DND-41 (cell line): Measurements from ENCODE around the gene PPP4C.

Experiments
- ATAC-seq: fragments of 200-7000 bp; cut with Tn5 transposase; 3 replicates; pipeline ENCODE4 v1.9.1; 2021; ENCODE audit warnings: low read depth; ENCODE audit not compliant: insufficient read depth
- DNase-seq: peaks from one replicate; pipeline ENCODE4 v3.0.0-alpha.2; 2020
- H2AFZ ChIP-seq: 2 replicates; pipeline ENCODE4 v1.6.0; 2012; ENCODE audit warnings: low read depth, low read length
- H3K27ac ChIP-seq: 2 replicates; pipeline ENCODE4 v1.5.1; 2012; ENCODE audit warnings: low read length, inconsistent platforms
- H3K27me3 ChIP-seq: fragments of 200-600 bp; sonication (generic); 2 replicates; pipeline ENCODE4 v1.6.0; 2012; ENCODE audit warnings: low read length, mild to moderate bottlenecking, inconsistent platforms; ENCODE audit not compliant: insufficient read depth, poor library complexity
- H3K36me3 ChIP-seq: 2 replicates; pipeline ENCODE4 v1.5.1; 2012; ENCODE audit warnings: low read length, inconsistent platforms; ENCODE audit not compliant: insufficient read depth
- H3K4me1 ChIP-seq: 2 replicates; pipeline ENCODE4 v1.5.1; 2012; ENCODE audit warnings: mild to moderate bottlenecking, low read length; ENCODE audit not compliant: insufficient read depth
- H3K4me2 ChIP-seq: 2 replicates; pipeline ENCODE4 v1.6.0; 2012; ENCODE audit warnings: mild to moderate bottlenecking, moderate library complexity, low read length, inconsistent platforms; ENCODE audit not compliant: insufficient read depth
- H3K4me3 ChIP-seq, 2 experiments: fragments of 200-600 bp in 1 of 2; shearing (Covaris generic) in 1 of 2; 2 replicates each; pipeline ENCODE4 v1.5.1; 2012 to 2016; ENCODE audit warnings: inconsistent platforms in 2 of 2, low read length in 2 of 2, mild to moderate bottlenecking in 2 of 2, low read depth in 1 of 2, moderate library complexity in 1 of 2
- H3K79me2 ChIP-seq: 2 replicates; pipeline ENCODE4 v1.6.0; 2012; ENCODE audit warnings: low read length, inconsistent platforms; ENCODE audit not compliant: insufficient read depth
- H3K9ac ChIP-seq: 2 replicates; pipeline ENCODE4 v1.6.0; 2012; ENCODE audit warnings: low read depth, mild to moderate bottlenecking, inconsistent platforms, low read length, moderate library complexity
- H3K9me3 ChIP-seq: 2 replicates; pipeline ENCODE4 v1.5.1; 2012; ENCODE audit warnings: low read length, moderate library complexity, mild to moderate bottlenecking, inconsistent platforms; ENCODE audit not compliant: insufficient read depth, severe bottlenecking
- H4K20me1 ChIP-seq: 2 replicates; pipeline ENCODE4 v1.6.0; 2012; ENCODE audit warnings: low read length; ENCODE audit not compliant: insufficient read depth
- EZH2 ChIP-seq: IDR thresholded peaks from 3 replicates; pipeline ENCODE4 v1.6.1; 2012; ENCODE audit warnings: borderline replicate concordance, low read depth, mild to moderate bottlenecking, moderate library complexity, low read length, inconsistent platforms; ENCODE audit not compliant: severe bottlenecking
- TF ChIP-seq, protein P1 (sequence below): IDR thresholded peaks from 2 replicates; pipeline ENCODE4 v1.5.1; 2012; ENCODE audit warnings: borderline replicate concordance, low read length, moderate library complexity, mild to moderate bottlenecking; ENCODE audit not compliant: poor library complexity, severe bottlenecking; ENCODE audit errors: extremely low read depth

The PPP4C gene

DNA sequence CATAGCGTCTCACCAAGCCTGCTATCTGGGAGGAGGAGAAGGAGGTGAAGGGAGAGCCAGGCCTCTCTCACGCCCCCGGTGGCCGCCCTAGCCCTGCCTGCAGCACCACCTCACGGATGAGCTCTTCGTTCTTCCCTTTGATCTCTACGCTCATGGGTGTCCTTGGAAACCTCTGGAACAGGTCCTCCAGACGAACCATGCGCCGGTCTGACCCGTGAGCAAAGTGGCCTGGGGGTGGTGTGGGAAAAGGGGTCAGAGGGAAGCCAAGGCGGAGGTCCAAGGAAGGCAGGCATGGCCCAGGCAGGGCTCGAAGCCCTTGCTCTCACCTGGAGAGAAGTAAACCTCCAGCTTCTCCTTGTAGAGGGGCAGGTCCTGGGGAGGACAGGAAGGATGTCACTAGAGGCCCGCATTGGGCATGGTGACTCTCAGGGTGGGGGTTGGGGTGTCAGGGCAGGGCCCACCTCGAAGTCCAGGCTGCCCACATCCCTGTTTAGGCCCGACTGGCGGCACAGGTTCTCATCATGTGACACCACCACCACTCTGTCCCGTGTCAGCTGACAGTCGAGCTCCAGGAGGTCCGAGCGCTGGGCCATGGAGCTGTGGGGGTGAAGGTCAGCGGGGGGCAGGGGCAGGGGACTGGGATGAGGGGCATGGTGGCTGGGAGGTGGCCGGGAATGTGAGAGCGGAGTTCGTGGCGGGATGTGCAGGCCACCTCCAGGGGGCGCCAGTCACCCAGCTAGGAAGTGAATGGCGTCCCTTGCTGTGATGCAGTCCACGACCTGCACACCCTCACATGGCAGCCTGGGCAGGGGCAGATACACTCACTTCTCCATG, 36.6 kb downstream of the PPP4C start:
- H4K20me1 ChIP-seq, result no peaks in the 10 kb centered on the region
- peaks cover 55% of the 10 kb centered on the region for H3K36me3 ChIP-seq
- no peak overlapping the region for H3K4me3 ChIP-seq
- no peak overlapping the region for H2AFZ ChIP-seq
- ATAC-seq (peak; percentile 72), DNase-seq (peak; percentile 71)
- H3K4me2 ChIP-seq, result no peak overlapping the region
- H3K27me3 ChIP-seq, result no peaks in the 10 kb centered on the region
- H3K9ac ChIP-seq, result no peak overlapping the region
- no peak overlapping the region for H3K27ac ChIP-seq
- no peaks in the 10 kb centered on the region for H3K9me3 ChIP-seq
- no peak for TF ChIP-seq EZH2
- TF ChIP-seq, protein P1, sequence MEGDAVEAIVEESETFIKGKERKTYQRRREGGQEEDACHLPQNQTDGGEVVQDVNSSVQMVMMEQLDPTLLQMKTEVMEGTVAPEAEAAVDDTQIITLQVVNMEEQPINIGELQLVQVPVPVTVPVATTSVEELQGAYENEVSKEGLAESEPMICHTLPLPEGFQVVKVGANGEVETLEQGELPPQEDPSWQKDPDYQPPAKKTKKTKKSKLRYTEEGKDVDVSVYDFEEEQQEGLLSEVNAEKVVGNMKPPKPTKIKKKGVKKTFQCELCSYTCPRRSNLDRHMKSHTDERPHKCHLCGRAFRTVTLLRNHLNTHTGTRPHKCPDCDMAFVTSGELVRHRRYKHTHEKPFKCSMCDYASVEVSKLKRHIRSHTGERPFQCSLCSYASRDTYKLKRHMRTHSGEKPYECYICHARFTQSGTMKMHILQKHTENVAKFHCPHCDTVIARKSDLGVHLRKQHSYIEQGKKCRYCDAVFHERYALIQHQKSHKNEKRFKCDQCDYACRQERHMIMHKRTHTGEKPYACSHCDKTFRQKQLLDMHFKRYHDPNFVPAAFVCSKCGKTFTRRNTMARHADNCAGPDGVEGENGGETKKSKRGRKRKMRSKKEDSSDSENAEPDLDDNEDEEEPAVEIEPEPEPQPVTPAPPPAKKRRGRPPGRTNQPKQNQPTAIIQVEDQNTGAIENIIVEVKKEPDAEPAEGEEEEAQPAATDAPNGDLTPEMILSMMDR, result peak; percentile 83
- H3K79me2 ChIP-seq, result no peaks in the 10 kb centered on the region
- no peaks in the 10 kb centered on the region for H3K4me1 ChIP-seq

DNA sequence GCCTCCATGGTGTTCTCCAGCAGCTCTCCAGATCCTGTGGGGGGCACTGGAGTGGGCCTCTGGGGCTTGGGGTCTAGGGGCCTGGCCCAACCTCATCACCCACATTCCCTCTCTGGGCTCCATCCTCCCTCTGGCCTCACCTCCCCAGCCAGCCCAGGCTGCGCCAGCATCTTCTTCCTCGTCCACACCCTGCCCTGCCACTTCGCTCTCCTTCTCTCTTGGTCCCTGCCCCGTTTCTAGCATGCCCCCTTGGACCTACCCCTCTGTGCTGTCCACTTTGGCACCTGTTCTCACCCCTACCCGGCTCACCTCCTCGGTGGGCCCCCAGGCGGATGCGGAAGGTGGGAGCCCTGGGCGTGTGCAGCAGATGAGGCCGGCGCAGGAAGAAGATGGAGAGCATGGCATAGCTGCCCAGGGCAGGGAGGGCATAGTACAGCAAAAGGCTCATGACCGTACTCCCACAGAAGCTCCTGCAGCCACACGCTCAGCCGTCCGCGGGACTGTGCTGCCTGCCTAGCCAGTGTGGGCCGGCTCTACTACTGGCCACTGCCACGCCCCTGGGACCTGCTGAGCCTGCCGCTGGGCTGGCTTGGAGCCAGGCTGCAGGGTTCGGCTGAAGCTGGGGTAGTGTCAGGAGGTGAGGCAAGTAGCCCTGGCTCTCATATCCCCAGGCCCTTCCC, 37.4 kb downstream of the PPP4C start, which contains the start of gene GDPD3:
Gene GDPD3 (minus strand): TSS at position 507 of the 680 bp plus-strand sequence. CDS start 59 bp downstream, at position 448.
- no peaks in the 10 kb centered on the region for H3K27me3 ChIP-seq
- no peaks in the 10 kb centered on the region for H4K20me1 ChIP-seq
- no peak within 1 kb of the TSS for H2AFZ ChIP-seq
- H3K9ac ChIP-seq, result no peak within 1 kb of the TSS
- TF ChIP-seq EZH2, result no peak
- TF ChIP-seq, protein P1, result no peak
- peaks cover 55% of the 10 kb centered on the region for H3K36me3 ChIP-seq
- no peaks in the 10 kb centered on the region for H3K79me2 ChIP-seq
- DNase-seq (no peak), ATAC-seq (0 out of 3 replicates have a peak, but pooled peaks have one; percentile 7)
- no peak within 1 kb of the TSS for H3K27ac ChIP-seq
- no peak within 1 kb of the TSS for H3K4me3 ChIP-seq
- no peaks in the 10 kb centered on the region for H3K4me1 ChIP-seq
- no peaks in the 10 kb centered on the region for H3K9me3 ChIP-seq
- no peak within 1 kb of the TSS for H3K4me2 ChIP-seq

DNA sequence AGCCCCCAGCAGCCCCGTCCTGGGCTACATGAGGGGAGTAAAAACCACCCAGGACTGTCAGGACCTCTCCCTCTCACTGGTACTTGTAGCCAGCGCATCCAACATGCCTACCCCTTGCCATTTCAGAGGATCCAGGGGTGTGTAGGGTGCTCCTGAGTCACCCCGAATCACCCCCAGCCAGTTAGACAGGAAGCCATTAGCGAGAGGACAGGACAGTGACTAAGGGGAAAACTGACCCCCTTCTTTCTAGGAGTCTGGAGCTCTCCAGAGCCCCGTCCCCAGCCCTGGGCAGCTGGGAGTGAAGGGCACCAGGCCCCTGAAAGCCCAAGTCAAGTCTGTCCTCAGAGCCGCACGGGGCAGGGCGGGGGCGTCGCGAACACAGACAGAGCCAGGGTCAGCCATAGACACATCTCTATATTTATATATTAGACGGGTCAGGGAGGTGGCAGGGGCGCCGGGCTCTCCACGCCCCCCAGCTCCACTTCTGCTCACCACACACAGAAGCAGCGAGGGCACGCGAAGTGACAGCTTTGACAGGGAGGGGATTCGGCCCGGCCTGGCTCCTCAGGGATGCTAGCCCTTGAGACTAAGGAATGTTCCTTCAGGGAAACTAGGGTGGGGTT, 38.0 kb downstream of the PPP4C start:
- TF ChIP-seq, protein P1, result no peak
- TF ChIP-seq EZH2, result no peak
- no peak overlapping the region for H3K4me3 ChIP-seq
- H3K9ac ChIP-seq, result no peak overlapping the region
- H3K4me1 ChIP-seq, result no peaks in the 10 kb centered on the region
- peaks cover 56% of the 10 kb centered on the region for H3K36me3 ChIP-seq
- H3K79me2 ChIP-seq, result no peaks in the 10 kb centered on the region
- no peak overlapping the region for H3K27ac ChIP-seq
- no peak overlapping the region for H3K4me2 ChIP-seq
- DNase-seq, result no peak
- ATAC-seq, result 0 out of 3 replicates have a peak, but pooled peaks have one; percentile 11
- no peaks in the 10 kb centered on the region for H4K20me1 ChIP-seq
- no peaks in the 10 kb centered on the region for H3K27me3 ChIP-seq
- no peaks in the 10 kb centered on the region for H3K9me3 ChIP-seq
- H2AFZ ChIP-seq, result no peak overlapping the region
